KG1 (cell line): ENCODE data around the gene GAS2L1.

Experiments
- DNase-seq: peaks from one replicate; lab custom pipeline; 2025; lab: John Stamatoyannopoulos, UW

The GAS2L1 gene

GRCh38 chr22:29275819-29276565, 30.5 kb upstream of the GAS2L1 start:
- no peak for DNase-seq

GRCh38 chr22:29277927-29278326, 28.5 kb upstream of the GAS2L1 start:
- DNase-seq, result no peak

GRCh38 chr22:29284196-29284595, 22.3 kb upstream of the GAS2L1 start:
- DNase-seq, result no peak

GRCh38 chr22:29288837-29289236, 17.6 kb upstream of the GAS2L1 start:
- no peak for DNase-seq

GRCh38 chr22:29290061-29290460, 16.4 kb upstream of the GAS2L1 start:
- no peak for DNase-seq

GRCh38 chr22:29291215-29291614, 15.2 kb upstream of the GAS2L1 start:
- no peak for DNase-seq

- no peak for DNase-seq
Observed at GRCh38 chr22:29292379-29292778, 14.1 kb upstream of the GAS2L1 start.

- DNase-seq, result no peak
Observed at GRCh38 chr22:29298641-29299040, 7.8 kb upstream of the GAS2L1 start.

- no peak for DNase-seq
Observed at GRCh38 chr22:29299136-29299900, 7.1 kb upstream of the GAS2L1 start.

GRCh38 chr22:29300467-29300806, 6.0 kb upstream of the GAS2L1 start:
- DNase-seq, result no peak

- no peak for DNase-seq
Observed at GRCh38 chr22:29300807-29301601, 5.4 kb upstream of the GAS2L1 start.

- DNase-seq, result no peak
Observed at GRCh38 chr22:29301716-29302401, 4.6 kb upstream of the GAS2L1 start.

- no peak for DNase-seq
Observed at GRCh38 chr22:29302402-29302680, 4.1 kb upstream of the GAS2L1 start.

GRCh38 chr22:29302681-29303465, 3.6 kb upstream of the GAS2L1 start:
- DNase-seq, result no peak

GRCh38 chr22:29305836-29306174, 645 bp upstream of the GAS2L1 start:
- DNase-seq, result no peak

GRCh38 chr22:29306835-29307595, 565 bp downstream of the GAS2L1 start:
- DNase-seq, result no peak

GRCh38 chr22:29307596-29308147, 1.2 kb downstream of the GAS2L1 start:
- no peak for DNase-seq

- DNase-seq, result no peak
Observed at GRCh38 chr22:29308148-29308790, 1.8 kb downstream of the GAS2L1 start.

GRCh38 chr22:29308791-29309262, 2.4 kb downstream of the GAS2L1 start:
- no peak for DNase-seq
